Transverse colon (tissue), 4 donors: ENCODE measurements around the gene TPP1. TPM values are rescaled to one million over a fixed set of nuclear protein-coding genes. Genes with fewer than 3 reads are reported as not detected.

ENCODE experiments used
- DNase-seq: peaks from one replicate; pipeline ENCODE4 v3.0.0-alpha.2; 2019
- H3K27ac ChIP-seq, 4 donors: fragments of 200-600 bp; sonication (generic); 2 replicates each; pipeline ENCODE4 v1.5.1; 2016 to 2018; ENCODE audit warnings: inconsistent platforms in 4 of 4
- H3K27me3 ChIP-seq: fragments of 200-600 bp; sonication (generic); 2 replicates; pipeline ENCODE4 v1.5.1; 2017; ENCODE audit warnings: inconsistent platforms
- H3K36me3 ChIP-seq, 4 donors: fragments of 200-600 bp; sonication (generic); 2 replicates each; pipeline ENCODE4 v1.5.1; 2017 to 2019; ENCODE audit warnings: inconsistent platforms in 4 of 4
- H3K4me1 ChIP-seq, 4 donors: fragments of 200-600 bp; sonication (generic); 2 replicates each; pipeline ENCODE4 v1.5.1; 2017 to 2020; ENCODE audit warnings: inconsistent platforms in 4 of 4
- H3K4me3 ChIP-seq, 4 donors: fragments of 200-600 bp; sonication (generic); 1 replicate in 1 of 4; 2 replicates in 3 of 4; pipeline versions ENCODE4 v1.5.1 to v1.6.1; 2017 to 2019; ENCODE audit warnings: inconsistent platforms in 4 of 4
- H3K9me3 ChIP-seq, 2 donors: fragments of 200-600 bp; sonication (generic); 2 replicates each; pipeline ENCODE4 v1.5.1; 2017 to 2019; ENCODE audit warnings: inconsistent platforms in 2 of 2
- CTCF ChIP-seq, 5 experiments: fragments of 200-600 bp in 3 of 5; fragments of 450-650 bp in 2 of 5; sonication (generic) in 3 of 5; IDR thresholded peaks; 1 replicate in 2 of 5; 2 replicates in 3 of 5; pipeline ENCODE4 v1.5.1; 2016 to 2017; ENCODE audit warnings: antibody characterized with exemption in 5 of 5, inconsistent platforms in 3 of 5, mild to moderate bottlenecking in 2 of 5, moderate library complexity in 1 of 5
- EP300 ChIP-seq: sonication (generic); formaldehyde crosslinking; IDR thresholded peaks from one replicate; pipeline ENCODE4 v1.6.1; 2017; ENCODE audit warnings: antibody characterized with exemption, low read depth
- POLR2A ChIP-seq: fragments of 450-650 bp; IDR thresholded peaks from one replicate; pipeline ENCODE4 v1.6.1; 2016; ENCODE audit warnings: antibody characterized with exemption, mild to moderate bottlenecking, moderate library complexity
- POLR2AphosphoS5 ChIP-seq, 3 donors: sonication (generic); formaldehyde crosslinking; IDR thresholded peaks; one replicate each; pipeline ENCODE4 v1.6.1; 2016; ENCODE audit warnings: antibody characterized with exemption in 3 of 3
- WGBS, 2 donors: methylation state at CpG; one replicate each; pipeline ENCODE4 v1.1.5; 2018; ENCODE audit warnings: low coverage in 1 of 2; 5-methylcytosine and 5-hydroxymethylcytosine counted together
- in situ Hi-C, 4 donors: fragments of 200-750 bp; cut with MboI; loops; one replicate each; pipeline versions ENCODE4 v1.15.0 to v1.15.1; 2017; ENCODE audit warnings: low sequenced_read_pairs in 3 of 4, low pct_ligation_motif_present in 1 of 4, low pct_unique_long_range_greater_than_20kb in 1 of 4
- intact Hi-C: fragments of 100-400 bp; cut with DNase I; formaldehyde crosslinking; loops from one replicate; pipeline ENCODE4 v1.15.1; 2023; ENCODE audit warnings: low total_unique reads
- total RNA-seq, 4 donors: library from RNA; depleted of rRNA; stranded (reverse); fragments of >200 nt; gene quantifications; one replicate each; pipeline ENCODE4 v1.1.0, GENCODE V29; 2016

Gene TPP1
- total RNA-seq, 4 donors from 2014 or later, result 64.0 to 114 (median 74.0) TPM

DNA sequence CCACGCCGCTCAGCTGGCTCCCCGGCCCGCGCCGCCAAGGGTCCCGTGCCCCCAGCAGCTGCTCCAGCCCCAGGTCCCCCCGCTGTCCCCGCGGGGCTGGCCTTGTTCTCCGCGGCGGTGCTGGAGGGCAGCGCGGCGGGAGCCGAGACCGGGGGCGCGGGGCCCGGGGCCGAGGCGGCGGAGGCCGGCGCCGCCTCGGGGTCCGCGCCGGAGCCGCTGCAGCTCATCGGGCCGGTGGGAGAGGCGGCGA, 7.3 kb downstream of the TPP1 start:
- Histone ChIP-seq H3K27me3 (no peaks in the 10 kb centered on the region), H3K9me3 (no peaks in the 10 kb centered on the region), H3K36me3 (peaks cover 0 to 25% (median 9%) of the 10 kb centered on the region in 4 donors), H3K4me3 (peak overlapping the region; percentile 61 to 83 (median 76)), H3K27ac (peak overlapping the region; percentile 96 to 99 (median 97)), H3K4me1 (peaks cover 24 to 58% (median 40%) of the 10 kb centered on the region in 4 donors)
- WGBS, 2 donors, result 0% methylated on average over 10 of the region's 36 CpGs; no CpG with 5 or more reads in 1 of the 2 donors
- in situ Hi-C loops, result no loop called here
- no peak for DNase-seq
- TF ChIP-seq CTCF (IDR thresholded peaks at IDR 0.05), result no peak
- TF ChIP-seq POLR2AphosphoS5 (IDR thresholded peaks at IDR 0.05), result no peak
- no peak for TF ChIP-seq POLR2A
- TF ChIP-seq EP300, result no peak
- intact Hi-C loops, result loop anchor here (5.0 kb wide), 1 partner anchor 70 kb away; the partner anchor contains the start of gene MRPL17

GRCh38 chr11:6611092-6611962, 7.9 kb downstream of the TPP1 start:
- peak; percentile 35 for DNase-seq
- Histone ChIP-seq H3K4me1 (peaks cover 30 to 64% (median 45%) of the 10 kb centered on the region in 4 donors), H3K9me3 (no peaks in the 10 kb centered on the region), H3K36me3 (peaks cover 0 to 25% (median 9%) of the 10 kb centered on the region in 4 donors), H3K27ac (peak overlapping the region; percentile 96 to 99 (median 97)), H3K27me3 (no peaks in the 10 kb centered on the region), H3K4me3 (peak overlapping the region; percentile 61 to 83 (median 76))
- intact Hi-C loops, result loop anchor here (5.0 kb wide), 1 partner anchor 71 kb away; the partner anchor contains the start of gene MRPL17
- 3 to 17% methylated on average over 5 to 30 of the region's 39 CpGs for WGBS, 2 donors
- no peak for TF ChIP-seq POLR2A
- TF ChIP-seq CTCF (IDR thresholded peaks at IDR 0.05), result no peak
- peak in 2 of 3 donors; percentile 6 to 54 for TF ChIP-seq POLR2AphosphoS5 (IDR thresholded peaks at IDR 0.05)
- in situ Hi-C loops, result no loop called here

GRCh38 chr11:6610591-6610990, 8.6 kb downstream of the TPP1 start:
- Histone ChIP-seq H3K27ac (peak overlapping the region; percentile 96 to 99 (median 97)), H3K27me3 (no peaks in the 10 kb centered on the region), H3K36me3 (peaks cover 0 to 25% (median 9%) of the 10 kb centered on the region in 4 donors), H3K4me1 (peaks cover 31 to 71% (median 51%) of the 10 kb centered on the region in 4 donors), H3K9me3 (no peaks in the 10 kb centered on the region), H3K4me3 (peak overlapping the region in 1 of 4 donors; percentile 75)
- 77% methylated on average over 6 of the region's 6 CpGs; no CpG with 5 or more reads in 1 of the 2 donors for WGBS, 2 donors
- no peak for DNase-seq
- in situ Hi-C loops, result no loop called here
- no peak for TF ChIP-seq POLR2AphosphoS5 (IDR thresholded peaks at IDR 0.05)
- TF ChIP-seq EP300, result no peak
- TF ChIP-seq CTCF (IDR thresholded peaks at IDR 0.05), result no peak
- TF ChIP-seq POLR2A, result no peak
- intact Hi-C loops, result loop anchor here (5.0 kb wide), 1 partner anchor 72 kb away; the partner anchor contains the start of gene MRPL17

DNA sequence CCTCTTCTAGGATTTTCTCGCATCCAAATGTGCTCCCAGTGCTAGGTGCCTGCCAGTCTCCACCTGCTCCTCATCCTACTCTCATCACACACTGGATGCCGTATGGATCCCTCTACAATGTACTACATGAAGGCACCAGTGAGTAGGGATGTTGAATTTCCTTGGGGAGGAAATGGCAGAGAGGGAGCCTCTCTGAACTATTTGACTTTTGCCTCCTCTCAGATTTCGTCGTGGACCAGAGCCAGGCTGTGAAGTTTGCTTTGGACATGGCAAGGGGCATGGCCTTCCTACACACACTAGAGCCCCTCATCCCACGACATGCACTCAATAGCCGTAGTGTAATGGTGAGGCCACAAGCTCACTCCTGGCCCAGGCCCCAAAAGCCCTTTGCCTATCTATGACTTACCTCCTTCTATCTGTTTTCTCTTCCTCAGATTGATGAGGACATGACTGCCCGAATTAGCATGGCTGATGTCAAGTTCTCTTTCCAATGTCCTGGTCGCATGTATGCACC, 9.7 kb downstream of the TPP1 start:
- Histone ChIP-seq H3K4me1 (peaks cover 37 to 82% (median 60%) of the 10 kb centered on the region in 4 donors), H3K27ac (peak overlapping the region; percentile 96 to 99 (median 97)), H3K9me3 (no peaks in the 10 kb centered on the region), H3K4me3 (no peak overlapping the region), H3K36me3 (peaks cover 0 to 25% (median 9%) of the 10 kb centered on the region in 4 donors), H3K27me3 (no peaks in the 10 kb centered on the region)
- TF ChIP-seq CTCF (IDR thresholded peaks at IDR 0.05) (no peak), POLR2A (no peak), POLR2AphosphoS5 (IDR thresholded peaks at IDR 0.05) (no peak), EP300 (no peak)
- intact Hi-C loops, result loop anchor here (5.0 kb wide), 1 partner anchor 73 kb away; the partner anchor contains the start of gene MRPL17
- 79% methylated on average over 8 of the region's 8 CpGs; no CpG with 5 or more reads in 1 of the 2 donors for WGBS, 2 donors
- DNase-seq, result no peak
- in situ Hi-C loops, result loop anchor here in 2 of 4 donors (10.0 kb wide), 2 partner anchors 135 to 225 kb away; partner anchors contain the start of gene TRIM3 (in 1 of the 2)
